Measurements from ENCODE around the gene DYNC1H1. TPM values are rescaled to one million over a fixed set of nuclear protein-coding genes. Genes with fewer than 3 reads are reported as not detected.

DYNC1H1 gene
- total RNA-seq, 1 experiment from 2014 or later: 361 TPM

DNA sequence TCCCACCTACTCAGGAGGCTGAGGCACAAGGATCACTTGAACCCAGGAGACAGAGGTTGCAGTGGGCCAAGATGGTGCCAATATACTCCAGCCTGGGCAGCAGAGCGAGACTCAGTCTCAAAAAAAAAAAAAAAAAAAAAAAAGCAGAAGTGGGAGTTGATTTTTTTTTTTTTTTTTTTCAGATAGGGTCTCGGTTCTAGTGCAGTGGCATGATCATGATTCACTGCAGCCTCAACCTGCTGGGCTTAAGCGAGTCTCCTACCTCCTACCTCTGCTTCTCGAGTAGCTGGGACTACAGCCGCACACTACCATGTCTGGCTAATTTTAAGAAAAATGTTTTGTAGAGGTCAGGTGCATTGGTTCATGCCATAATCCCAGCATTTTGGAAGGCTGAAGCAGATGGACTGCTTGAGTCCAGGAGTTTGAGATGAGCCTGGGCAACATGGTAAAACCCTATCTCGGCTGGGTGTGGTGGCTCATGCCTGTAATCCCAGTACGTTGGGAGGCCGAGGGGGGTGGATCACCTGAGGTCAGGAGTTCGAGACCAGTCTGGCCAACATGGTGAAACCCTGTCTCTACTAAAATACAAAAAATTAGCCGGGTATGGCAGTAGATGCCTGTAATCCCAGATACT is 138.8 kb downstream of the DYNC1H1 start:
- Histone ChIP-seq H3K4me2 (ENCODE audit: low read length) (no peak overlapping the region), H3K9me2 (ENCODE audit: insufficient read depth) (no peaks in the 10 kb centered on the region), H2AFZ (ENCODE audit: low read depth, low read length, poor library complexity, severe bottlenecking) (no peak overlapping the region), H3K9me3 (ENCODE audit: control insufficient read depth in 1 of 2, insufficient read depth in 1 of 2, low read depth in 1 of 2, low read length in 2 of 2) (no peaks in the 10 kb centered on the region), H3K4me3 (replicated peaks in 1 of 2; ENCODE audit: low read depth in 1 of 2, low read length in 2 of 2) (no peak overlapping the region), H3K27ac (ENCODE audit: low read depth, low read length) (no peak overlapping the region), H3K9ac (ENCODE audit: low read length) (no peak overlapping the region), H3K27me3 (ENCODE audit: insufficient read depth, low read length) (no peaks in the 10 kb centered on the region), H3K36me3 (ENCODE audit: control insufficient read depth in 1 of 2, insufficient read depth in 2 of 2, low read length in 2 of 2) (no peaks in the 10 kb centered on the region), H4K20me1 (ENCODE audit: insufficient read depth) (no peaks in the 10 kb centered on the region), H3K4me1 (ENCODE audit: control insufficient read depth in 1 of 2, insufficient read depth in 2 of 2, low read length in 2 of 2) (no peaks in the 10 kb centered on the region), H3K79me2 (ENCODE audit: insufficient read depth, low read length) (no peaks in the 10 kb centered on the region)
- ATAC-seq: no peak
- no TSS peak for BruUV-seq (replicated peaks)
- intact Hi-C loops (cut with micrococcal nuclease): no loop called here
- ChIA-PET POLR2A (no interaction called here), RAD21 (ENCODE audit: low non-redundant PET in 1 of 2, low total read pairs in 2 of 2, uncharacterized antibody in 2 of 2, unreplicated experiment in 2 of 2) (no interaction called here), CTCF (no interaction called here)
- TF ChIP-seq FOSL1 (IDR thresholded peaks at IDR 0.05; ENCODE audit: low read depth) (no peak), SIN3A (IDR thresholded peaks at IDR 0.05; ENCODE audit: low read depth) (no peak), EGR1 (IDR thresholded peaks at IDR 0.05; ENCODE audit: low read depth) (no peak), RAD21 (IDR thresholded peaks at IDR 0.05; ENCODE audit: low read depth) (no peak), YY1 (IDR thresholded peaks at IDR 0.05; ENCODE audit: extremely low read depth, insufficient replicate concordance, low read depth, low read length) (no peak), EZH2phosphoT487 (IDR thresholded peaks at IDR 0.05; ENCODE audit: borderline replicate concordance) (no peak), JUND (IDR thresholded peaks at IDR 0.05) (no peak), ELF1 (IDR thresholded peaks at IDR 0.05; ENCODE audit: borderline replicate concordance, low read depth) (no peak), CBX3 (IDR thresholded peaks at IDR 0.05; ENCODE audit: low read depth) (no peak), CEBPB (IDR thresholded peaks at IDR 0.05; ENCODE audit: low read depth) (no peak), EZH2 (IDR thresholded peaks at IDR 0.05) (no peak), ZFX (IDR thresholded peaks at IDR 0.05) (no peak), POLR2AphosphoS5 (IDR thresholded peaks at IDR 0.05; ENCODE audit: low read depth, low read length) (no peak), ZNF274 (IDR thresholded peaks at IDR 0.05; ENCODE audit: low read depth, low read length) (no peak), SP1 (IDR thresholded peaks at IDR 0.05; ENCODE audit: low read depth) (no peak), TCF7L2 (IDR thresholded peaks at IDR 0.05; ENCODE audit: borderline replicate concordance, extremely low read depth, insufficient read depth, insufficient read length) (no peak)
- TF ChIP-seq, protein P1, sequence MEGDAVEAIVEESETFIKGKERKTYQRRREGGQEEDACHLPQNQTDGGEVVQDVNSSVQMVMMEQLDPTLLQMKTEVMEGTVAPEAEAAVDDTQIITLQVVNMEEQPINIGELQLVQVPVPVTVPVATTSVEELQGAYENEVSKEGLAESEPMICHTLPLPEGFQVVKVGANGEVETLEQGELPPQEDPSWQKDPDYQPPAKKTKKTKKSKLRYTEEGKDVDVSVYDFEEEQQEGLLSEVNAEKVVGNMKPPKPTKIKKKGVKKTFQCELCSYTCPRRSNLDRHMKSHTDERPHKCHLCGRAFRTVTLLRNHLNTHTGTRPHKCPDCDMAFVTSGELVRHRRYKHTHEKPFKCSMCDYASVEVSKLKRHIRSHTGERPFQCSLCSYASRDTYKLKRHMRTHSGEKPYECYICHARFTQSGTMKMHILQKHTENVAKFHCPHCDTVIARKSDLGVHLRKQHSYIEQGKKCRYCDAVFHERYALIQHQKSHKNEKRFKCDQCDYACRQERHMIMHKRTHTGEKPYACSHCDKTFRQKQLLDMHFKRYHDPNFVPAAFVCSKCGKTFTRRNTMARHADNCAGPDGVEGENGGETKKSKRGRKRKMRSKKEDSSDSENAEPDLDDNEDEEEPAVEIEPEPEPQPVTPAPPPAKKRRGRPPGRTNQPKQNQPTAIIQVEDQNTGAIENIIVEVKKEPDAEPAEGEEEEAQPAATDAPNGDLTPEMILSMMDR (IDR thresholded peaks at IDR 0.05 in 2 of 3, conservative IDR thresholded peaks at IDR 0.05 in 1 of 3; ENCODE audit: borderline replicate concordance in 1 of 3, insufficient read depth in 1 of 3, low read depth in 2 of 3, low read length in 2 of 3): no peak
- TF ChIP-seq, protein P2, sequence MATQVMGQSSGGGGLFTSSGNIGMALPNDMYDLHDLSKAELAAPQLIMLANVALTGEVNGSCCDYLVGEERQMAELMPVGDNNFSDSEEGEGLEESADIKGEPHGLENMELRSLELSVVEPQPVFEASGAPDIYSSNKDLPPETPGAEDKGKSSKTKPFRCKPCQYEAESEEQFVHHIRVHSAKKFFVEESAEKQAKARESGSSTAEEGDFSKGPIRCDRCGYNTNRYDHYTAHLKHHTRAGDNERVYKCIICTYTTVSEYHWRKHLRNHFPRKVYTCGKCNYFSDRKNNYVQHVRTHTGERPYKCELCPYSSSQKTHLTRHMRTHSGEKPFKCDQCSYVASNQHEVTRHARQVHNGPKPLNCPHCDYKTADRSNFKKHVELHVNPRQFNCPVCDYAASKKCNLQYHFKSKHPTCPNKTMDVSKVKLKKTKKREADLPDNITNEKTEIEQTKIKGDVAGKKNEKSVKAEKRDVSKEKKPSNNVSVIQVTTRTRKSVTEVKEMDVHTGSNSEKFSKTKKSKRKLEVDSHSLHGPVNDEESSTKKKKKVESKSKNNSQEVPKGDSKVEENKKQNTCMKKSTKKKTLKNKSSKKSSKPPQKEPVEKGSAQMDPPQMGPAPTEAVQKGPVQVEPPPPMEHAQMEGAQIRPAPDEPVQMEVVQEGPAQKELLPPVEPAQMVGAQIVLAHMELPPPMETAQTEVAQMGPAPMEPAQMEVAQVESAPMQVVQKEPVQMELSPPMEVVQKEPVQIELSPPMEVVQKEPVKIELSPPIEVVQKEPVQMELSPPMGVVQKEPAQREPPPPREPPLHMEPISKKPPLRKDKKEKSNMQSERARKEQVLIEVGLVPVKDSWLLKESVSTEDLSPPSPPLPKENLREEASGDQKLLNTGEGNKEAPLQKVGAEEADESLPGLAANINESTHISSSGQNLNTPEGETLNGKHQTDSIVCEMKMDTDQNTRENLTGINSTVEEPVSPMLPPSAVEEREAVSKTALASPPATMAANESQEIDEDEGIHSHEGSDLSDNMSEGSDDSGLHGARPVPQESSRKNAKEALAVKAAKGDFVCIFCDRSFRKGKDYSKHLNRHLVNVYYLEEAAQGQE (IDR thresholded peaks at IDR 0.05; ENCODE audit: low read depth): no peak
- TF ChIP-seq, protein P3, sequence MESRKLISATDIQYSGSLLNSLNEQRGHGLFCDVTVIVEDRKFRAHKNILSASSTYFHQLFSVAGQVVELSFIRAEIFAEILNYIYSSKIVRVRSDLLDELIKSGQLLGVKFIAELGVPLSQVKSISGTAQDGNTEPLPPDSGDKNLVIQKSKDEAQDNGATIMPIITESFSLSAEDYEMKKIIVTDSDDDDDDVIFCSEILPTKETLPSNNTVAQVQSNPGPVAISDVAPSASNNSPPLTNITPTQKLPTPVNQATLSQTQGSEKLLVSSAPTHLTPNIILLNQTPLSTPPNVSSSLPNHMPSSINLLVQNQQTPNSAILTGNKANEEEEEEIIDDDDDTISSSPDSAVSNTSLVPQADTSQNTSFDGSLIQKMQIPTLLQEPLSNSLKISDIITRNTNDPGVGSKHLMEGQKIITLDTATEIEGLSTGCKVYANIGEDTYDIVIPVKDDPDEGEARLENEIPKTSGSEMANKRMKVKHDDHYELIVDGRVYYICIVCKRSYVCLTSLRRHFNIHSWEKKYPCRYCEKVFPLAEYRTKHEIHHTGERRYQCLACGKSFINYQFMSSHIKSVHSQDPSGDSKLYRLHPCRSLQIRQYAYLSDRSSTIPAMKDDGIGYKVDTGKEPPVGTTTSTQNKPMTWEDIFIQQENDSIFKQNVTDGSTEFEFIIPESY (IDR thresholded peaks at IDR 0.05; ENCODE audit: extremely low read depth, insufficient replicate concordance, low read length): no peak
- DNase-seq (ENCODE audit: low read depth, low spot score): no peak

All from HCT116 (cell line).